Kidney (tissue), 14 donors: ENCODE measurements around the gene KCNJ4. TPM values are rescaled to one million over a fixed set of nuclear protein-coding genes. Genes with fewer than 3 reads are reported as not detected.

Experiments used
- DNase-seq, 5 donors: peaks; one replicate each; pipeline ENCODE4 v3.0.0-alpha.2; 2013 to 2020
- FAIRE-seq: peaks from 2 replicates; lab custom pipeline; 2012; peaks lifted over from hg19 to GRCh38; lab: Jason Lieb, UNC
- H3K27ac ChIP-seq, 2 donors: one replicate each; pipeline ENCODE4 v1.7.0; 2013; ENCODE audit warnings: low read depth in 2 of 2, low read length in 2 of 2, inconsistent platforms in 1 of 2
- H3K27me3 ChIP-seq: one replicate; pipeline ENCODE4 v1.7.1; 2013; ENCODE audit warnings: low read length, inconsistent platforms; ENCODE audit not compliant: control insufficient read depth, insufficient read depth
- H3K36me3 ChIP-seq, 3 donors: one replicate each; pipeline versions ENCODE4 v1.7.0 to v1.7.1; 2013; ENCODE audit warnings: low read length in 3 of 3, control low read depth in 1 of 3, inconsistent platforms in 1 of 3; ENCODE audit not compliant: insufficient read depth in 3 of 3, control insufficient read depth in 2 of 3
- H3K4me1 ChIP-seq, 3 donors: one replicate each; pipeline versions ENCODE4 v1.7.0 to v1.7.1; 2013; ENCODE audit warnings: low read length in 3 of 3, inconsistent platforms in 1 of 3, low read depth in 1 of 3; ENCODE audit not compliant: control insufficient read depth in 2 of 3, insufficient read depth in 2 of 3
- H3K4me3 ChIP-seq, 3 donors: one replicate each; pipeline versions ENCODE4 v1.7.0 to v1.8.1; 2013; ENCODE audit warnings: low read length in 3 of 3, control low read depth in 1 of 3, inconsistent platforms in 1 of 3
- H3K9ac ChIP-seq, 3 donors: one replicate each; pipeline versions ENCODE4 v1.7.0 to v1.7.1; 2013; ENCODE audit warnings: low read length in 3 of 3, control low read depth in 1 of 3, inconsistent platforms in 1 of 3
- H3K9me3 ChIP-seq, 3 donors: one replicate each; pipeline versions ENCODE4 v1.7.0 to v1.7.1; 2013; ENCODE audit warnings: low read length in 3 of 3, control low read depth in 1 of 3, inconsistent platforms in 1 of 3; ENCODE audit not compliant: control insufficient read depth in 2 of 3, insufficient read depth in 1 of 3
- intact Hi-C: fragments of 100-400 bp; cut with DNase I; formaldehyde crosslinking; loops from one replicate; pipeline ENCODE4 v1.11.1; 2022
- polyA plus RNA-seq: library from polyadenylated mRNA; stranded (reverse); fragments of 350-450 nt; fragmentation: Illumina TruSeq; extraction: RNeasy Lipid Tissue Mini Kit (QIAGEN cat#74804); gene quantifications from one replicate; pipeline ENCODE4 v1.2.3, GENCODE V29; 2014; ENCODE audit warnings: low read depth, low replicate concordance; ENCODE audit not compliant: insufficient read depth
- total RNA-seq: library from RNA; stranded (reverse); fragmentation: NEBNext Ultra II Directional; extraction: Animal tissue kit (Norgen Biotek cat#: 25700); gene quantifications from one replicate; pipeline ENCODE4 v1.2.1, GENCODE V29; 2021
- TF ChIP-seq, protein P1 (sequence below): IDR thresholded peaks from 3 replicates; pipeline ENCODE4 v1.5.1; 2012; ENCODE audit warnings: mild to moderate bottlenecking, moderate library complexity, borderline replicate concordance; ENCODE audit not compliant: insufficient read depth; ENCODE audit errors: extremely low read depth
- donor health status: control.
- donor health status: control.
- donor health status: control.
- donor health status: control.
- donor health status: control.
- donor health status: DM: yes; HTN: yes; CAD: no.
- donor health status: Normal renal cell carcinoma (clear cell type).

KCNJ4 gene
- total and polyA plus RNA-seq, 2 donors from 2014 or later: 0.13 TPM; not detected in 1

GRCh38 chr22:38416621-38417251 is 38.3 kb downstream of the KCNJ4 start:
- intact Hi-C loops: no loop called here
- Histone ChIP-seq H3K4me1 (peaks cover 0 to 6% (median 3%) of the 10 kb centered on the region in 3 donors), H3K27me3 (no peaks in the 10 kb centered on the region), H3K36me3 (no peaks in the 10 kb centered on the region), H3K4me3 (no peak overlapping the region), H3K9ac (no peak overlapping the region), H3K27ac (no peak overlapping the region), H3K9me3 (no peaks in the 10 kb centered on the region)
- TF ChIP-seq, protein P1, sequence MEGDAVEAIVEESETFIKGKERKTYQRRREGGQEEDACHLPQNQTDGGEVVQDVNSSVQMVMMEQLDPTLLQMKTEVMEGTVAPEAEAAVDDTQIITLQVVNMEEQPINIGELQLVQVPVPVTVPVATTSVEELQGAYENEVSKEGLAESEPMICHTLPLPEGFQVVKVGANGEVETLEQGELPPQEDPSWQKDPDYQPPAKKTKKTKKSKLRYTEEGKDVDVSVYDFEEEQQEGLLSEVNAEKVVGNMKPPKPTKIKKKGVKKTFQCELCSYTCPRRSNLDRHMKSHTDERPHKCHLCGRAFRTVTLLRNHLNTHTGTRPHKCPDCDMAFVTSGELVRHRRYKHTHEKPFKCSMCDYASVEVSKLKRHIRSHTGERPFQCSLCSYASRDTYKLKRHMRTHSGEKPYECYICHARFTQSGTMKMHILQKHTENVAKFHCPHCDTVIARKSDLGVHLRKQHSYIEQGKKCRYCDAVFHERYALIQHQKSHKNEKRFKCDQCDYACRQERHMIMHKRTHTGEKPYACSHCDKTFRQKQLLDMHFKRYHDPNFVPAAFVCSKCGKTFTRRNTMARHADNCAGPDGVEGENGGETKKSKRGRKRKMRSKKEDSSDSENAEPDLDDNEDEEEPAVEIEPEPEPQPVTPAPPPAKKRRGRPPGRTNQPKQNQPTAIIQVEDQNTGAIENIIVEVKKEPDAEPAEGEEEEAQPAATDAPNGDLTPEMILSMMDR: no peak
- FAIRE-seq: no peak
- DNase-seq: peak in 2 of 5 donors; percentile 47 to 57

DNA sequence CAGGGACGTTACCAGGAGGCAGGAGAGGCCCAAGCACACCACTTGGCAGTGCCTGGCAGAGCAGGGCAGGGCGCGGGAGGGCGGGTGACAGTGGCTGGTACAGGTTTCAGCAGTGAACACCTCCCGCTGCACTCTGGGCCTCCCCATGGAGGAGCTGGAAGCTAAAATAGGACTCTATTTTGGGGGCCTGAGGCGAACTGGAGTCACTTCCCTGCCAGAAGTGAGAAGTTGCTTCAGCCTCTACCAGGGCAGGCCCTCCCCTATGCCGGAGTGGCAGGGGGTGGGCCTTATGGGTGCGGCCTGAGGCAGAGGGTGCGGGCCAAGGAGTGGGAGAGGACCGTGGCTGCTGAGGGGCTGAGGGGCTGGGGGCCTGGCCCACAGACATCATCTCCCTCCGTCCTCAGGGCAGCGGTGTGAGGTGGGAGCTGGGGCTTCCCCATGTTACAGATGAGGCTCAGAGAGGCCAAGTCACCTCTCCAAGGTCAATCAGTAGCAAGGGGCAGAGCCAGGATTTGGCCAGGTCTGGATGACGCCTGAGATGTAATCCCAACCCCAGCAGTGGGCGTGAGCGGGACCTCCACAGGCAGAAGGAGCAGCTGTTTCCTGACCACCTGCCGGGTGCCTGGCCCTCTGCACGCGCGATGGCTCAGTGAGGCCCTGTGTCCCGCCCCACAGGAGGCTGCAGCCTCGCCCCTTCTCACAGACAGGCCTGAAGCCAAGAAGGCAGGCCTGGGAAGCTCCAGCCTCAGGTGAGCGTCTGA is 39.3 kb downstream of the KCNJ4 start:
- Histone ChIP-seq H3K9ac (no peak overlapping the region), H3K36me3 (no peaks in the 10 kb centered on the region), H3K9me3 (no peaks in the 10 kb centered on the region), H3K27me3 (no peaks in the 10 kb centered on the region), H3K4me3 (no peak overlapping the region), H3K4me1 (peaks cover 0 to 6% (median 3%) of the 10 kb centered on the region in 3 donors), H3K27ac (no peak overlapping the region)
- intact Hi-C loops: no loop called here
- FAIRE-seq (no peak), DNase-seq (peak in 3 of 5 donors; percentile 11 to 69 (median 39))
- TF ChIP-seq, protein P1: no peak

DNA sequence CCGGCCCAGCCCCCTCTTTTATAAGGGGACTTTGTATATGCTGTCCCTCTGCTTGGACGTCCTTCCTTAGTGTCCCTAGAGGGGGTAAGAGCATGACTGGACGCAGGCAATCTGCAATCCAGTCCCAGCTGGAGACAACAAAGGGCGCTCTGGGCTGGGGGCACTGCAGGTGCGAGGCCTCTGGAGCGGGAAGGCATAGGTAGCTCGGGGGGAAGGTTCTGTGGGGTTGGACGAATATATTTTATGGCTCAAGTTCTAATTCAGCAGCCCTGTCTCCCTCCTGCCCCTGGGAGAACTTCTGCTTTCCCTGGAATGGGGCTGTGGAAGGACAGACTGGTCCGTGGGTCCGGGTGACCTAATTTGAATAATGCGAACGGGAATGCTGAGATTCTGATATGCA is 40.0 kb downstream of the KCNJ4 start:
- no peaks in the 10 kb centered on the region for H3K36me3 ChIP-seq
- no peak overlapping the region for H3K4me3 ChIP-seq
- H3K4me1 ChIP-seq: peaks cover 0 to 6% (median 3%) of the 10 kb centered on the region in 3 donors
- TF ChIP-seq, protein P1: no peak
- intact Hi-C loops: no loop called here
- H3K9me3 ChIP-seq: no peaks in the 10 kb centered on the region
- FAIRE-seq (no peak), DNase-seq (peak in 3 of 5 donors; percentile 32 to 45 (median 37))
- no peaks in the 10 kb centered on the region for H3K27me3 ChIP-seq
- H3K27ac ChIP-seq: no peak overlapping the region
- H3K9ac ChIP-seq: no peak overlapping the region
